NT2/D1 (cell line): ENCODE data around the gene ADAMTS6.
"Not testable (repeated sequence)": the region's sequence is repeated elsewhere in the genome, so short reads cannot be mapped to it uniquely, and the experiment has no call there.

Experiments
- SUZ12 ChIP-seq: IDR thresholded peaks from 2 replicates; pipeline ENCODE4 v1.6.1; 2011; ENCODE audit not compliant: insufficient read length, insufficient read depth; ENCODE audit errors: extremely low read depth
- YY1 ChIP-seq: IDR thresholded peaks from 2 replicates; pipeline ENCODE4 v1.6.1; 2011; ENCODE audit not compliant: insufficient read length, insufficient read depth

DNA sequence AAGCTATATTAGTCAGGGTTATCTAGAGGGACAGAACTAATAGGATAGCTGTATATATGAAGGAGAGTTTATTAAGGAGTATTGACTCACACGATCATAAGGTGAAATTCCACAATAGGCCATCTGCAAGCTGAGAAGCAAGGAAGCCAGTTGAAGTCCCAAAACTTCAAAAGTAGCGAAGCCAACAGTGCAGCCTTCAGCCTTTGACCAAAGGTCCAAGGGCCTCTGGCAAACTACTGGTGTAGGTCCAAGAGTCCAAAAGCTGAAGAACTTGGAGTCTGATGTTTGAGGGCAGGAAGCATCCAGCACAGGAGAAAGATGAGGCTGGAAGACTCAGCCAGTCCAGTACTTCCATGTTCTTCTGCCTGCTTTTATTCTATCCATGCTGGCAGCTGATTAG lies 5.1 kb upstream of the ADAMTS6 start:
- TF ChIP-seq YY1, SUZ12: not testable (repeated sequence)
